Breast epithelium (tissue), 3 donors: ENCODE results near the gene CA7.

Experiments
- POLR2A ChIP-seq: fragments of 450-650 bp; IDR thresholded peaks from one replicate; pipeline ENCODE4 v1.6.1; 2016; ENCODE audit warnings: antibody characterized with exemption, mild to moderate bottlenecking, moderate library complexity
- POLR2AphosphoS5 ChIP-seq, 3 donors: sonication (generic); formaldehyde crosslinking; IDR thresholded peaks; one replicate each; pipeline ENCODE4 v1.6.1; 2017; ENCODE audit warnings: antibody characterized with exemption in 3 of 3

- TF ChIP-seq POLR2AphosphoS5 (IDR thresholded peaks at IDR 0.05) (no peak), POLR2A (no peak)
Observed at GRCh38 chr16:66850115-66850815, 6.1 kb downstream of the CA7 start.
